HL-60 (cell line): ENCODE results near the gene KCNQ1.

Source experiments
- CTCF ChIP-seq: IDR thresholded peaks from one replicate; pipeline ENCODE4 v1.5.1; 2011; ENCODE audit warnings: low read length, control low read depth, inconsistent platforms; ENCODE audit not compliant: insufficient read depth
- POLR2AphosphoS5 ChIP-seq: IDR thresholded peaks from 2 replicates; pipeline ENCODE4 v1.6.1; 2012; ENCODE audit warnings: low read depth
- SPI1 ChIP-seq: IDR thresholded peaks from 2 replicates; pipeline ENCODE4 v1.6.1; 2012; ENCODE audit warnings: low read depth, mild to moderate bottlenecking, borderline replicate concordance
- TF ChIP-seq, protein P1 (sequence below): IDR thresholded peaks from 2 replicates; pipeline ENCODE4 v1.6.1; 2012; ENCODE audit warnings: low read depth; ENCODE audit not compliant: insufficient replicate concordance

DNA sequence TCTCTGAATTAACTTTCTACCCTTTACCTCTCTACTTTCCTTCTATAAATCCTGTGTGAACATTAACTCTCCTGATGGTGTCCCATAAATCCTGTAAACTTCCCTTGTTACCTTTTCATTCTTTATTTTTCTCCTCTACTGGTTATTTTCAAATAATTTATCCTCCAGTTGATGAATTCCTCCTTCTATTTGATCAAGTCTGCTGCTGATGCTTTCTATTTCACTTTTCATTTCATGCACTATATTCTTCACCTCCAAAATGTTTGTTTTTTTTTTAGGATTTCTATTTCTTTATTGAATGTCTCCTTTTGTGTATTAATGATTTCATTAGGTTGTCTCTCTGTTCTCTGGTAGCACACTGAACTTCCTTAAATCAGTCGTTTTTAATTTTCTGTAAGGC, 186.4 kb downstream of the KCNQ1 start:
- TF ChIP-seq CTCF (no peak), POLR2AphosphoS5 (no peak), SPI1 (no peak)
- TF ChIP-seq, protein P1, sequence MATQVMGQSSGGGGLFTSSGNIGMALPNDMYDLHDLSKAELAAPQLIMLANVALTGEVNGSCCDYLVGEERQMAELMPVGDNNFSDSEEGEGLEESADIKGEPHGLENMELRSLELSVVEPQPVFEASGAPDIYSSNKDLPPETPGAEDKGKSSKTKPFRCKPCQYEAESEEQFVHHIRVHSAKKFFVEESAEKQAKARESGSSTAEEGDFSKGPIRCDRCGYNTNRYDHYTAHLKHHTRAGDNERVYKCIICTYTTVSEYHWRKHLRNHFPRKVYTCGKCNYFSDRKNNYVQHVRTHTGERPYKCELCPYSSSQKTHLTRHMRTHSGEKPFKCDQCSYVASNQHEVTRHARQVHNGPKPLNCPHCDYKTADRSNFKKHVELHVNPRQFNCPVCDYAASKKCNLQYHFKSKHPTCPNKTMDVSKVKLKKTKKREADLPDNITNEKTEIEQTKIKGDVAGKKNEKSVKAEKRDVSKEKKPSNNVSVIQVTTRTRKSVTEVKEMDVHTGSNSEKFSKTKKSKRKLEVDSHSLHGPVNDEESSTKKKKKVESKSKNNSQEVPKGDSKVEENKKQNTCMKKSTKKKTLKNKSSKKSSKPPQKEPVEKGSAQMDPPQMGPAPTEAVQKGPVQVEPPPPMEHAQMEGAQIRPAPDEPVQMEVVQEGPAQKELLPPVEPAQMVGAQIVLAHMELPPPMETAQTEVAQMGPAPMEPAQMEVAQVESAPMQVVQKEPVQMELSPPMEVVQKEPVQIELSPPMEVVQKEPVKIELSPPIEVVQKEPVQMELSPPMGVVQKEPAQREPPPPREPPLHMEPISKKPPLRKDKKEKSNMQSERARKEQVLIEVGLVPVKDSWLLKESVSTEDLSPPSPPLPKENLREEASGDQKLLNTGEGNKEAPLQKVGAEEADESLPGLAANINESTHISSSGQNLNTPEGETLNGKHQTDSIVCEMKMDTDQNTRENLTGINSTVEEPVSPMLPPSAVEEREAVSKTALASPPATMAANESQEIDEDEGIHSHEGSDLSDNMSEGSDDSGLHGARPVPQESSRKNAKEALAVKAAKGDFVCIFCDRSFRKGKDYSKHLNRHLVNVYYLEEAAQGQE: no peak
